ENCODE results near the gene SIL1.
"Not testable (repeated sequence)": the region's sequence is repeated elsewhere in the genome, so short reads cannot be mapped to it uniquely, and the experiment has no call there.

The SIL1 gene

DNA sequence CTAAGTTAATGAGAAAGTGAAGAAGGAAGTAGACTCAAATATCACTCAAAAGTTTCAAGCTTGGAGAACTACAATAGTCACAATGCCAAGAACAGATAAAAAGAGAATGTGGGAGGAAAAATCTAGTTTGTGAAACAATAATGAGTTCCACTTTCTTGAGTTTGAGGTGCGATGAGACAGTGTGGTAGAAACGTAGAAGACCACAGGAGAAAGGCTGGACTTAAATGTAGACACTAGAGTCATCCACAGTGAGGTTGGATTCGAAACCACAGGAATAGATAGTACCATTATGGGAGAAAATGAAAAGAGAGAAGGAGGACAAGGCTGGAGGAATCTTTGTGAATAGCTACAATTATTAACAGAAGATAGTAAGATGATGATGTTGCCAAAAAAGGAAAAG is 182.0 kb downstream of the SIL1 start:
- DNase-seq: no peak

DNA sequence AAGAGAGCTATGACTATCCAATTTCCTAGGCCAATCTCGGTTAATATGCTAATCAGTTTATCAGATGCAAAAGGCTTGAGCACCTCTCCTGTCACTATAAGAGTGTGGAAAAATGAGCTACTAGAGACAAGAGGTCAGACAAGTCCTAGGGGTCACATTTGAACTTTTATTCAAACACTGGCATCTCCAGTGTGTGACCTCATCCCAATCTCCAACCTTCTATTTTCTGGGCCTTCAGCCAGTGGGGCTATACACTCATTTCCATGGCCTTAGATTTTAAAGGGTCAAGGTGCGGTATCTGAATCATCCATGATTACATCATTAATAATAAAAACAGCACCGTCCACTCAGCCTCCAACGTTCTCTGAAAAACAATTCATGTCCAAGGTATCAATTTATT is 183.4 kb downstream of the SIL1 start:
- DNase-seq: no peak

DNA sequence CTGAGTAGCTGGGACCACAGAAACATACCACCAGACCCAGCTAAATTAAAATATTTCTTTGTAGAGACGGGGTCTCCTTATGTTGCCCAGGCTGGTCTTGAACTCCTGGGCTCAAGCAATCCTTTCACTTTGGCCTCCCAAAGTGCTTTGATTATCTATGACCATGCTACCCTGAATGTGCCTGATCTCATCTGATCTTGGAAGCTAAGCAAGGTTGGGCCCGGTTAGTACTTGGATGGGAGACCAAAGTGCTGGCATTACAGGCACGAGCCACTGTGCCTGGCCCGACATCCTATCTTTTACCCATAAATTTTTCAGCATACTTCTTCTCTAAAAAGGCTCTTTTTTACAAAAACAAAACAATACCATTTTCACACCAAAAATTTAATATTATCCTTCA is 186.0 kb downstream of the SIL1 start:
- DNase-seq: no peak

DNA sequence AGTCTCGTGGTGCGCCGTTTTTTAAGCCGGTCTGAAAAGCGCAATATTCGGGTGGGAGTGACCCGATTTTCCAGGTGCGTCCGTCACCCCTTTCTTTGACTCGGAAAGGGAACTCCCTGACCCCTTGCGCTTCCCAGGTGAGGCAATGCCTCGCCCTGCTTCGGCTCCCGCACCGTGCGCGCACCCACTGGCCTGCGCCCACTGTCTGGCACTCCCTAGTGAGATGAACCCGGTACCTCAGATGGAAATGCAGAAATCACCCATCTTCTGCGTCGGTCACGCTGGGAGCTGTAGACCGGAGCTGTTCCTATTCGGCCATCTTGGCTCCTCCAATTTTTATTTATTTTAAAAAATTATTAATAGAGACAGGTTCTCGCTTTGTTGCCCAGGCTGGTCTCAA is 187.0 kb downstream of the SIL1 start:
- not testable (repeated sequence) for DNase-seq

DNA sequence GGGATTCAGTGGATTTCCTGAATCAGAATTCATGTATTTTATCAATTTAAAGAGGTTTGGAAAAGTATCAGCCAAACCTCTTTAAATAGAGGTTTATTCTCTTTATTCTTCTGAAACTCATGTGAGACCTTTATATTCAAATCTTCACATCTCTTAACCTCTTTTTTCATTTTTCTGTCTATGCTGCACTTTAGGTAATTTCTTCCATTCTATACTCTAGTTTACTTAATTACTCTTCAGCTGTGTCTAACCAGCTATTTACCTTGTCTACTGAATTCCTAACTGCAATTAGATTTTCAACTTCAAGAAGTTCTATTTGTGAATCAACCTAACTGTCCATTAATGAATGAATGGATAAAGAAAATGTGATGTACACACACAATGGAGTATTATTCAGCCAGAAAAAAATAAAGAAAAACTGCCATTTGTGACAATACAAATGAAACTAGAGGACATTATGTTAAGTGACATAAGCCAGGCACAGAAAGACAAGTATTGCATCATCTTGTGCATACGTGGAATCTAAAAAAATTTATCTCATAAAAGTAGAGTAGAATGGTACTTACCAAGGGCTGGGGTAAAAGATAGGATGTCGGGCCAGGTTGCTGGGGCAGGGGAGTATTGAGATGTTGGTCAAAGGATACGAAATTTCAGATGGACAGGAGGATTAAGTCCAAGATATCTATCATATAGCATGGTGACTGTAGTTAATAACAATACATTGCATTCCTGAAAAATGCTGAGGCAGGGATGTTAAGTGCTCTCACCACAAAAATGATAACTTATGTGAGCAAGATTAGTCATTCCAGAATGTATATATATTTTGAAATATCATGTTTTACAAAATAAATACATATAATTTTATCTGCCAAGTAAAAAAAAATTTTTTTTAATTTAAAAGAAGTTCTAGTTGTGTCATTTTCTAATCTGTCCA is 193.5 kb downstream of the SIL1 start:
- no peak for DNase-seq

DNA sequence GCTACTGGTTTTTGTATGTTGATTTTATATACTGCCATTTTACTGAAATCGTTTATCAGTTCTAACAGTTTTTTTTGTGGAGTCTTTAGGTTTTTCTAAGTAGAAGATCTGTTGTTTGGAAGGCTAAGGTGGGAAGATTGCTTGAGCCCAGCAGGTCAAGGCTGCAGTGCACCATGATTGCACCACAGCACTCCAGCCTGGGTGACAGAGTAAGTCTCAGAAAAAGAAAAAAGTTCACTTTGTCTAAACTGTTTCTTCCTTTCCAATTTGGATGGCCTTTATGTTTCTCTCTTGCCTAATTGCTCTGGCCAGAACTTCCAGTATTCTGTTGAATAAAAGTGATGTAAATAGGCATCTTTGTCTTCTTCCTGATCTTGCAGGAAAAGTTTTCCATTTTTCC is 198.5 kb downstream of the SIL1 start:
- no peak for DNase-seq

DNA sequence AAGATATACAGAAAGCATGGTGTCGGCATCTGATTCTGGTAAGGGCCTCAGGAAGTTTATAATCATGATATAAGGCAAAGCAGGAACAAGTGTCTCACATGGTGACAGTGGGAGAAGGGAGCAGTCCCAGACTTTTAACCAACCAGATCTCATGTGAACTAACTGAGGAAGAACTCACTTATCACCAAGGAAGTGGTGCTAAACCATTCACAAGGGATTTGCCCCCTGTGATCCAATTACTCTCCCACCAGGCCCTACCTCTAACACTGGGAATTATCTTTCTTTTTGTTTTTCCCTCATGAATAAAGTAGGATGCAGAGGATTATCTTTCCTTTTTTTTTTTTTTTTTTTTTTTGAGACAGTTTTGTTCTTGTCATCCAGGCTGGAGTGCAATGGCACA is 199.6 kb downstream of the SIL1 start:
- no peak for DNase-seq

DNA sequence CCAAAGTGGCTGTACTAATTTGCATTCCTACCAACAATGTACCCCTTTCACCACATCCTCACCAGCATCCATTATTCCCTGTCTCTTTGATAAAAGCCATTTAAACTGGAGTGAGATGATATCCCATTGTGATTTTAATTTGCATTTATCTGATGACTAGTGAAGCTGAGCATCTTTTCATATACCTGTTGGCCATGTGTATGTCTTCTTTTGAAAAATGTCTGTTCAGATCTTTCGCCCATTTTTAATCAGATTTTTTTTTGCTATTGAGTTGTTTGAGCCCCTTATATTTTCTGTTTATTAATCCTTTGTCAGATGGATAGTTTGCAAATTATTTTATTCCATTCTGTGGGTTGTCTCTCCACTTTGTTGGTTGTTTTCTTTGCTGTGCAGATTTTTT is 202.0 kb downstream of the SIL1 start:
- no peak for DNase-seq

DNA sequence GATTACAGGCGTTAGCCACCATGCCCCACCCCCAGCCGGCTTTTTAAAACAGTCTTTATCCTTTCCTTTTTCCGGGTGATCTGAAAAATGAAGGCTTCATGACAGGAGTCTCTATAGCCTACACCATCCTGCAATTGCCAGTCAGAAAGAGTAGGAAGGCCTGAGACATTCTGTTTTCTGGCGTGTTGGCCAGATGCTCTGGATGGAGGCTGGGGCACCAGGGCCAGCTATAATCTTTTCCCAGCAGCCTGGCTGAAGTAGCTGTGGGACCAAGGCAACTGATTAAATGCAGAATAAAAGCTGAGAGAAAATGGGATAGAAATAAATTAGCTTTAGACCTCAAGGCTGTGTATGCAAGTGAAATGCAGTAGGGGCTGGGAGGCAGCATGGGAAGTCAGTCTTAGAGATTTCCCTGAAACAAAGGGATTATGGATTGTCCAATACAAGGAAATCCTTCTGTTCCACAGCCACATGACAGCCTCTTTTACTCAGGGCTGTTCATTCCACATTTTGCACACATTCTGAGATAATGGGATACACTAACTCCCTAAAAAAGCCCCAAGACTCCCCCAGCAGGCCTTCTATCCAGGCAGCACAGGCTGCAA is 207.1 kb downstream of the SIL1 start:
- DNase-seq: no peak

DNA sequence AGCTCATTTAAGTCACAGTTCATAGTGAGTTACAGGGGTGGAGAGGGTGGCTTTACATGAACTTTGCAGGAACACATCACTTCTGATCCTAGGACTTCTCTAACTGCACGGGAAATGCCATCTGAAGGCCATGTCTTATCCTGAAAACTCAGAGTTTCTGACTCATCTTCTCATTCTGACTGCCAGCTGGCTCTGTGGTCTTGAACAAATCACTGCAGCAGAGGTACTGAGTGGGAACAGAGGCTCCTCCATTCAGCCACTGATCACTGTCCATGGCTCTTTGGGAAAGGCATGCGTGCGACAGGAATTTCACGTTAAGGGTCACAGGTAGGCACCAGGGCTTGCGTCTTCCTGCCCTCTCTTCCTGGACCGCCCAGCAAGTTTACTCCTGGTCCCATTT is 208.4 kb downstream of the SIL1 start:
- no peak for DNase-seq

DNA sequence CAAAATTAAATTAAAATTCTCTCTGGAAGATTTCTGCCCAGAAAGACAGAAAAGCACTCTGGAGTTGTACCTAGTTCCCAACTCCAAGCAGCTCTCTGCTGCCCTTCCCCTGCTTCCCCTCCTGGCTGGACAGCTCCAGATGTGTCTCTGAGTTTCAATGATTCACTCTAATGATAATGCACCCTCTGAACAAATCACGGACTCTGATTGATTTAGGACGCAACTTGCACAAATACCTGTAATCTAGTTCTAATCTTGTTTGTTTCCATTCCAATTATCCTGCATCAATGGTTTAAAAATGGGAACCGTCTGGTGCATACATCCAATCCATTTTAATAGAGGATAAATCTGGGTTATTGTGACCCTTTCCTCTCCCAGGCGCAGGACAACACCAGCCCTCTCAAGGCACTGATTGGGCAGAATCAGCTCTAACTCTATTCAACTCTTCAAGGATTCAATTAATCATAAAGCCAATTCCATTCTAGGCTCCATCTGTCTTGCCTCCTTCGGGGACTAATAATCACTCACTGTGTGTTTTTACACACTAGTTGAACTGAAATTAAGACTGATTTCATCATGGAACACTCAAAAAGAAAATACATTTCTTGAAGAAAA is 211.9 kb downstream of the SIL1 start:
- no peak for DNase-seq

DNA sequence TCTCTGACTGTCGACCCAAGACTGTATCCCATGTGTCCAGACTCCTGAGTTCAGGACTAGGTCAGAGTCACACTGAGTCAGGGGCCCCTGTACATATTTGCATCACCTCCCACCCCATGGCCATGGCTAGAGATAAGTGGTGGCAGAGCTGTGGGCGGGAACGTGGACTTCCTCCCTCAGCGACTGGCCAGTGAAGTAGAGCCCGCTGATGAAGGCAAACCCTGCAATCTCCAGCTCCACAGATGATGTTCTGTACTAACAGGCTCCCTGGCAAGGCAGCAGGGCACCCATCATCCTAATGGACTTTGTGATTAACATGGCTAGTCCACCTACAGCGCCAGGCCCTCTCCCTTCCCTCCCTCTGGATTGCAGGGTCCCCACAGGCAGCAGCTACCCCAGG is 212.5 kb downstream of the SIL1 start:
- DNase-seq: no peak

DNA sequence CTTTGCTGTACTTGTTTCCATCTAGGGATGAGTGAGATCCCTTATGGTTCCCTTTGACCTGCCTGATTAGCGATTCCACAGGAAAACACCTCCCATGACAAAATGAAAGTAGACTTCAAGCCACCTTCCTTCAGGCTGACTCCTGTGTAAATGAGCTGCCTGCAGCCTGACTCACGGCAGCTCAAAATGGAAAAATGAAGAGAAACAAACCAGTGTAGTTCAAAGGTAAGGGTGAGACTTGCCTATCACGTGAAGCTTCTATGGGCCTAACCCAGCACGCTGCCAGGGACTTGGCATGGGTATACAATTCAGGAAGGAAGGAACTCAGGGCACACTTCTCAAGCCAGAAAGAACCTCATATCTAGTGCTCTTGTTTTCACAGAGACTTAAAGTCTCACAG is 212.9 kb downstream of the SIL1 start:
- DNase-seq: no peak

DNA sequence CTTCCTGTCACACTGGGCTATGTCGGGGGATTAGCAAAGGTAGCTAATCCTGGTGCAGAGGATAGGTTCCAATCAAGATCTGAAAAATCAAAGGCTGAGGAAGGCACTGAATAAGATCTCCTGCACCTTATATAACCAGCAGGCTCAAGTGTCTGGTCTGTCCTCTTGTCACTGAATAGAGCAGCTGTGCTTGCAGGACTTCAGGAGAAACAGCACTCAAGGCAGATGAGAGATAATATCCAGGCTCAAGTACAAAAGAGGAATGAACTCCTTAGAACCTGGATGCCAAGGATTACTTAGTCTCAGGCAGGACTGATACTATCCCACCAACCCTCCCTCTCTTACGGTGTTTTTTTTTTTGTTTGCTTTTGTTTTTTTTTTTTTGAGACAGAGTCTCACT is 214.2 kb downstream of the SIL1 start:
- DNase-seq: no peak

DNA sequence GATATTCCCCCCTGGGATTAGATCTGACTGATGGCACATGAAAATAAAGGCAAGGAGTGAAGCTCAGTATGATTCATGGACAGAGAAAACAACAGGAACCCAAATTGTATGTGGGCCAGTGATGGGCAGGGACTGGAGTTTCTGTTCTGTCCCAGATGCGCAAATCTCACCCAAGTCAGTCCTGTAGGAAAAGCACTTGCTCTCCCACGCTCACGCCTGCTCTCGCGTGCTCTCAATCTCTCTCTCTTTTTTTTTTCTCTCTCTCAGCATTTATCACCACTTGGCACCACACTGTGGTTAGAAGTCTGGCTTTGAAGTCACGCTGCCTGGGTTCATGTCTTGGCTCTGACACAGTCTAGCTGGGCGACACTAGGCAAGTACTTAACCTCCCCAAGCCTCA is 216.6 kb downstream of the SIL1 start:
- DNase-seq: no peak

DNA sequence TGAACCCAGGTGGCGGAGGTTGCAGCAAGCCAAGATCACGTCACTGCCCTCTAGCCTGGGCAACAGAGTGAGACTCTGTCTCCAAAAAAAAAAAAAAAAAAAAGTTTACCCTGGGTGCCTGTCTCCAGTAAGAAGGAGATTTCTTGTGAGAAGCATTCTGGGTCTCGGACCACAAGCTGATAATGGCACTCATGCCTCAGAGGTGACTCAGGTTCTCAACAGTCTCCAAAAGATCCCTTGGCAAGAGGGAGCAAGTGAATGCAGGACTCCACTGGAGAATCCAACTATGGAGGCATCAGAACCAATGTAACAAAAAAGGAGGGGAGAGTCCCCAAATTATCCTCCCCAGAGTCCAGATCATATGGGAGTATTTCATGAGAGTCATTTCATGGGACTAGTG is 217.0 kb downstream of the SIL1 start:
- DNase-seq: no peak

DNA sequence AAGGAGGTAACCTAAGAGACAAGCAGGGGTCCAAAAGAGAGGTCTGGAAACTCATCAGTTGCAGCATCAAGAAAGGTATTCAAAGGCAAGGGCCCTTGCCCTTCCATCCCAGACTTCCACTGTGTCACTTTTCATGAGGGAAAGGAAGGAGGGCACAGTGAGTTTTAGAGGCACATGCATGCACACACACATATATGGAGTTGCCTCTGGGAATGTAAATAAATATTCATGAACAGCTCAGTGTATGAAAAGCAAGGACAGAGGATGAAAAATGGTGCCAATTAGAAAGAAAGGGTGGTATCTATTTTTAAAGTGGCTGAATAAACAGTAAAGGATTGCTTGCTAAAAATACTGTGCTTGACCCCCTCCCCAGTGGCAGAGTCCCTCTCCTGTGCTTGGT is 217.7 kb downstream of the SIL1 start:
- no peak for DNase-seq

DNA sequence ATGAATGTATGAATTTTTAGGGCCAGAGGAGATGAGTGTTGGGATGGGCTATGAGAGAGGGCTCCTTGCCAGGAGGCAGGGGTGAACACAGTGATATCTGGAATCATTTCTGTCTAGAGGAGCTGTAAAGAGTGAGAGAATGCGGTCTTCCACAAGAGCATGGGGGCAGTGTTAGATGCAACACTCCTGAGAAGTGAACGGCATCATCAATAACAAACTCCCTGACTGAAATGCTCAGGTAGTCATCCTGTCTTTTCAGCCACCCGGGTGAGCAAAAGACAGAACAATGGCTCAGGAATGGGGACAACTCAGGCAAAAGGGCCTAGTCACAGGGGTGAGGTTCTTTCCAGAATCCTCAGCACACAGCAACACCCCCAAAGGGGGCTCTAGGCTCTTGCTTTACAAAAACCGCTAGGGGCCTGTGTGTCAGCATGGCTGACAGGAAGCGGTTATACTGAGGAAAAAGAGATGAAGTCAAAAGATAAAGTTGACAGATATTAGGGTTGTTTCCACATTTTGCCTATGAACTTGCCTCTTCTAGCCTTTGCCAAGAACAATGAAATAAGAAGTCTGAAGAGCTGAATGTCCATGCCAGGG is 218.4 kb downstream of the SIL1 start:
- DNase-seq: no peak

DNA sequence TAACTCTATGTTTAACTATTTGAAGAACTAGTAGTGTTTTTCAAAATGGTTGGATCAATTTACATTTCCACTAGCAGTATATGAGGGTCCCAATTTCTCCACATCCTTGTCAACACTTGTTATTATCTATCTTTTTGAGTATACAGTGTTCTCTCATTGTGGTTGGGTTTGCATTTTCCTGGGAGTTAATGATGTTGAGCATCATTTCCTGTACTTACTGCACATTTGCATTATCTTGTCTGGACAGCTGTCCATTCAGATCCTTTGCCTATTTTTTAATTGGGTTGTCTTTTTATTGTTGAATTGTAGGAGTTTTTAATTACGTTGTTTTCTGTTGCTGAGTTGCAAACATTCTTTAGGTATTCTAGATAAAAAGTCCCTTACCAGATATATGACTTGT is 219.6 kb downstream of the SIL1 start:
- DNase-seq: no peak

DNA sequence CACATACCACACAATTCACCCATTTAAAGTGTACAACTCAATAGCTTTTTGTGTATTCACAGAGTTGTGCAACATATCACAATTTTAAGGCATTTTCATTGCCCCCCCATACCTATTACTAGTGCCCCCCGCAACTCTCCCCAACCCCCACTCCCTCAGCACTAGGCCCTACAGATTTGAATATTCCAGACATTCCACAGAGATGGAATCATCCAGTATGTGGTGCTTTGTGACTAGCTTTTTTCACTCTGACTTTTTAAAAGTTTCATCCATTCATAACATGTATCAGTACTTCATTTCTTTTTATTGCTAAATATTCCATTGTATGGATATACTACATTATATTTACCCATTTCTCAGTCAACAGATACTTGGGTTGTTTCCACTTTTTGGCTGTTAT is 220.1 kb downstream of the SIL1 start:
- DNase-seq: no peak

DNA sequence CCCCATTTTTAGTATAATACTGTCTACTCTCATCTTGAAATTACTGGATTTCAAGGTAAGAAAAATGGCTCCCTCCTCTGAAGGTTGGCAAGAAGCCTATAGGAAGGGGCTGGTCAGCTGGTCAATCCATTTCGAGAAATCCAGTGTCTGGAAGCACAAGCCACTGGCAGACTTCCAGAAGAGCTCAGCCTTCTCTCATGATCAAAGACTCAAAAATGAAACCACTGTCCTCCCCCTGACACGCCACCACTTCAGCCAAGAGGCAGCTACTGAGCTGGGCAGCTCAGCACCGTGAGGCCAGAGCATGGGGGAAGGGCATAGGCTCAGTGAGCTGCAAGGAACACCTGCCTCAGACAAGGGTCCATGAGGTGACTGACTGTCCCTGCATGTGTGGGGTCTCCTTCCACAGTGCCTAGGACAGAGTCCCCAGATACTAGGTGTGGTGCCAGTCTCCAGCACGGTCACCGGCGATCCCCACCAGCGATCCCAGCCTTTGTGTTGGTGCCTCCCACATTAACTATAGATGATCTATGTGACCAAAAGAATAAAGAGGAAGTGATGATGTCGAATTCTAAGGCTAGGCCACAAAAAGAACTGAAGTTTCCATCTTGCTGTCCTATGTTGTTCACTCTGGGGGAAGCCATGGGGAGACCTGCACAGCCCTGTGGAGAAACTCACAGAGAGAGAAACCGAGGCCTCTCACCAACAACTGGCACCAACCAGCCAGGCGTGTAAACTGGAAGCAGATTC is 222.9 kb downstream of the SIL1 start:
- no peak for DNase-seq

DNA sequence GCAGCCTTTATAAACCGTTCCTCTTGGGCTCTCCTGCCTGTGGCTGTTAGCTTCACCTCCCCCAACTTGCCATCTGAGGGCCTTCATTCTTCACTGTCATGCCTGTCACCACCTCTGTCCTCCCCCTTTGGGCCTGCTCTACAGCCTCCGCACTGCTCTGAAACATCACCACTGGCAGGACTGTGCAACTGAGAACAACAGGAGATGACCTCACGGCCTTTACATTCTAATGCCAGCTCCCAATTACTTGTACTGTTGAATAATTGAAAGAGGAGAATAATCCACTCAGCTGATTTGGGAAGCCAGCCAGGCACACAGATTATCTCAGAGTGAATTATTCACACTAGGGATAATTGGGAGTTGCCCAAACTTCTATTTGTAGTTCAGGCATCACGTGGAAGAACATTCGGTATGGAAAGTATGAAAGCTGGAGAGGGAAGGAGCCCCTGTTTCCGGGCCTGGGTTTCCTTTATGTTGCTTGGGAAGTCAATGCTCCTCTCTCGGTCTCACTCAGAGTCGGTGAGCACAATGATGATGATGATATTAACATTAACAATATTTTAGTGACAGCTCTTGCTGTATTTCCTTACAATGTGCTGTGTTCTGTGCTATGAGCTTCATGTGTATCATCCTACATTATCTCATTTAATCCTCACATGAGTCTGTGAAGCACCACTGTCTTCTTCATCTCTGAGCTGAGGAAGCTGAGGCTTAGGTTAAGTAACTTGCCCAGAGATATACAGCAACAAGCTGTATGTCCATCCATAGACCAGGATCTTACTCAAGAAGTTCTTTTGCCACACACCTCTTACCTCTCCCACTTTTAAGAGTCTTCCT is 223.7 kb downstream of the SIL1 start:
- no peak for DNase-seq

Data from NCI-H1436 treated with DMSO at 0.1 percent for 48 hours (cell line).